GM18498 (cell line): ENCODE measurements around the gene ENOX1.

Source experiments
- ATAC-seq: cut with Tn5 transposase; IDR thresholded peaks from one replicate; pipeline ENCODE4 v1.9.1; 2021; ENCODE audit warnings: mild to moderate bottlenecking, moderate library complexity; ENCODE audit not compliant: unreplicated experiment

The ENOX1 gene

DNA sequence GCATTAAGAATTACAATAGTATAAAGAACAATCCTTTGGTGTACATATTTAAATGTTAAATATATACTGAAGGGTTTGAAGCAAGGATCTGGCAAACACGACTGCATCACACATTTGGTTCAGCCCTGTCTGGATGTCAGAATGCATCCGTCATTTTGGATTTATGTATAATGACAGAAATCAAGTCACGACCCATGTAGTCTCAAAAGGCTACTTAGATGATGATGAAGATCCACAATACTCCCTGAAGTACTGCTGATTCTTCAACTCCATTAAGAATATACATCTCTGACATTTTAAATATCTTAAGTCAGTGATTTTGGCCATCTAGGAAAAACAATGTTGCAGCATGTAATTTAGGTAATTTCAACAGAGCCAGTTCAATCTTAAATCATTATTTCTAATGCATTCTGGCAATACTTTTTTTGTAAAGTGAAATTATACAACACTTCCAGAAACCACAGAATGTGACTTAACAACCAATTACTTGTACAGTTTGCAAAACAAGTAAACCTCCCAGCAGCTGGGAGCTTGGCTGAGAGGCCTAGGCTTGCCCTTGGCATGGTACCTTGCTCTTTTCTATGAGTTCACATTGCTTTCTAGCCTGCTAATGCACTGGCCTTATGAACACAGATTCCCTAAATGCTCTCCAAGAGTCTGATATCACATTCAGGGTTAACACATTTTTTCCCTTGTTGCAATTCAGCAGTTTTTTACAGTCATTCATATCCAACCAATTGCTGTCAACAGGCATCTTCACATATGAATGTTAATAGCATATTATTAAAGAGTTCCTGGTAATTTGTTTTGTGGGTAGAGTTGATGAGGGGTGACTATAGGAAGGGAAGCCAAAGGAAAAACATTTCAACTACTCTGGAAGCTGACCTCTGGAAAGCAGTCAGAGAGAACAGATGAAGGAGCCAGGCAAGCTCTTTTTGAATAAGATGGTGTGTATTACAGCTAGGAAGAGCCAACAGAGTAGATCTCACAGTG, 175.2 kb downstream of the ENOX1 start:
- ATAC-seq: no peak

DNA sequence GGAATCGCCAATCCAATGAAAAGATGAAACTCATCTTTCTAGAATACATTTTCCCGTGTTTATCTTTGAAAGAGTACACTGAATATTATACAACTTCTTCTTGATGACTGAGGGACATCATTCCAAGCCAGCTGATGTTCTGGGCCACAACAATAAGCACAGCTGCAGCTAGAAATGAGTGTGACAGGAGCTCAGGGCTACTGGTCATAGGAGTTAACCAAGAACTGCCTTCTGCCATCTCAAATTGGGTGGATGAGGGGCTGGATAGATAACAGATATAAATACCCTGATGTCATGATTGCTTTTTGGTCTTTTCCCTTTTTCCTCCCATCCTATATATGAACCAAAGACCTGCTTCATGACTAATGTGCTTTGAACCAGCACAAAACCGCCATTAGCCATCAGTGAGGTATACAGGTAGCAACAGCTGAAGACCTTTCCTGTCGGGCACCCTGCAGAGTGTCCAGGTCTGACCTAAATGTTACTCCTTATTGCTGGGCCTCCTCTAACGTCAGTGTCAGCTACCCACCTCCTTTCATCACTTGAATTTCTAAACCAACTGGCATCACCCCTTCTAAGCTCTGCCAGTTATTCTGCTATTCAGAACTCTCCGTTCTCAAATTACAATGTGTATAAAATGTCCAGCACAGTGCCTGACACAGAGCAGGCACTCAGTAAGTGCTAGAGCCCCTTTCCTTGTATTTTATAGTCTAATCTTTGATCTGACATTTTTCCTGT, 178.2 kb downstream of the ENOX1 start:
- no peak for ATAC-seq

DNA sequence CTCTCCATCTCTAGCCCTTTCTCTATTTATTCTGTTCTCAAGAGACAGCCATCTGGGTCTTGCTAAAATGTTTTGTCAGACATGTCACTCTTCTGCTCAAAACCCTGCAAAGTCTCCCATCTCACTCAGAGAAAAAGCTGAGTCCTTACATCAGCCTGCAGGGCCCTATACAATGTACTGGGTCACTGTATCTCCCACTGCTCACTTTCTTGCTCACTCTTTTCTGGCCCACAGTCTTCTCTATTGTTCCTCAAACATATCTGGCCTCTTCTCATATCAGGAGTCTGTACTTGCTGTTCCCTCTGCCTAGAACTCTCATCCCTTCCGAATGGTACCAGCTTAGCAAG, 189.2 kb downstream of the ENOX1 start:
- no peak for ATAC-seq

DNA sequence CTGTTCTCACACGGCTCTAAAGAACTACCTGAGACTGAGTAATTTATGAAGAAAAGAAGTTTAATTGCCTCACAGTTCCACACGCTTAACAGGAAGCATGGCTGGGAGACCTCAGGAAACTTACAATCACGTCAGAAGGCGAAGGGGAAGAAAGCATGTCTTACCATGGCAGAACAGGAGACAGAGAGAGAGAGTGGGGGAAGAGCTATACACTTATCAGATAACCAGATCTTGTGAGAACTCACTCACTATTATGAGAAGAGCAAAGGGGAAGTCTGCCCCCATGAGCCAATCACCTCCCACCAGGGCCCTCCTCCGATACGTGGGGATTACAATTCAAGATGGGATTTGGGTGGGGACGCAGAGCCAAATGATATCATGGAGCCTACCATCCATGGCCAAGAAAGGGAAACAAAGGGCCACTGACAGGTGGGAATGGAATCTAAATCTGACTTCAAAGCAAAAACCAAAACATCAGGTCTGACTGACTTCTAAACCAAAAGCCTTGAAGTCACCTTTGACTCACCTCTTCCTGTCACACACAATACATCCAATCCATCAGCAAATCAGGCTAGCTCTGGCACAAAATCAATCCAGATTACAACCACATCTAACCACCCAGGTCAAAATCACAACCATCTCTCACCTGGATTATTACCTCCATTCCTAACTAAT, 189.7 kb downstream of the ENOX1 start:
- no peak for ATAC-seq

DNA sequence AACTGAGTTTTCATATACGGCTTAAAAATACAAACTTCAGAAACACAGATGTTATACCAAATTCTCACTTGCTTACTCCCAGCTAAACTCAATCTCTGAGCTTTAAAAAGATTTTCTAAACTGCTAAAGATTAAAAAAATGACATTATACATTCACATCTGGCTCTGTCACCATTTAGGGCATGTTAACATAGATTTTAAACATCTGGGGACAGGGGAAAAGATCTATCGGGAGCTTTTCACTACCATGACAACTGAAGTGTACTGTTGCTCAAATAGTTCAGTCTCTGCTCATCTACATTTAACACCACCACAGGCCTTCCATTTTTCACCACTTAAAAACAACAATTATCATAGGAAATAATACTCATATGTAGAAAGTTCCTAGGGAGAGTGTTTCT, 190.8 kb downstream of the ENOX1 start:
- ATAC-seq: no peak

DNA sequence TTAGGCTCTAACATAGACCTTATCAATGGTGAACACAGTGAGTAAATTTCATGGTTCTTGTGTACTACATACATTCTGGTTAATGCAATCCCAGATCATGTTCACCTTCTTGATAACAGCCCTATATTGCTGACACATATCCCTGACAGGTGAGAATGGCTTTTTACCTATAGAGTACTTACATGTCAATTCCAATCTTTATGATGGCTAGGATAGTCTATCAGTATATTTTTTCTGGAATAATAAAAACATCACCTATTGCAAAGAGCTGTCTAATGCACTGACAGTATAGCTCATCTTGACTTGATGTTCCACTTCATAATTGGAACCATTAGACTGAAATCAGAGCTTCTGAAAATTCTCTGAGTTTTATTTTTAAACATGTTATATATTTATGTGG, 199.4 kb downstream of the ENOX1 start:
- no peak for ATAC-seq

DNA sequence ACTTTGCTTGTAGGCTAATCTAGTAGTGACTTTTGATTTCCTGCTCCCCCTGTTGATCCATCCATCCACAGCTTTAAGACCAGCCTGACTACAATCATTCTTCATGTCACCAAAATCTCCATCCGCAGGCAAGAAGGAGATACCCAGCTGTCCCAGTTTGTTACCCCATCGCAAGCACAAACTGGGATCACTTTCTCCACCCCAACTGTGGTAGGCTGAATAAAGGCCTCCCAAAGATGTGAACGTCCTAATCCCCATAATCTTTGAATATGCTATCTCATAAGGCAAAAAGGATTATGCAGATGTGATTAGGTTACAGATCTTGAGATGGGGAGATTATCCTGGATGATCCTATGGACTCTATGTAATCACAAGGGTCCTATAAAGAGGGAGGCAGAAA, 202.0 kb downstream of the ENOX1 start:
- no peak for ATAC-seq

DNA sequence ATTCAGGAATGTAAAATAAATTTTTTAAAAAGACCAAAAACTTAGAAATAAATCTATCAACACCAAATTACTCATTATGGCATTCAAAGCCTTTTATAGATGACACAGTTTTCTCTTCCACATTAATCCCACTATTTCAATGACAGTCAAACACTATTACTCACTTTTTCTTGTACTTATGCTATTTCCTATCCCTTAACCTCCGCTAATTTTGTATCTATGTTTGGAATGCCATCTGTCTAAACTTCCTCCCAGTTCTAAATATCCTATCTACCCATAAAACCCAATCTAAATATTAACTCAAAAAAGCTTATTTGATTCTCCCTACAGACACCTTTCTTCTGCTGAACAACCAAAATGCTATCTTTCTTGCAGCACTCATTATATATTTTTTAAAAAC, 203.5 kb downstream of the ENOX1 start:
- ATAC-seq: no peak

DNA sequence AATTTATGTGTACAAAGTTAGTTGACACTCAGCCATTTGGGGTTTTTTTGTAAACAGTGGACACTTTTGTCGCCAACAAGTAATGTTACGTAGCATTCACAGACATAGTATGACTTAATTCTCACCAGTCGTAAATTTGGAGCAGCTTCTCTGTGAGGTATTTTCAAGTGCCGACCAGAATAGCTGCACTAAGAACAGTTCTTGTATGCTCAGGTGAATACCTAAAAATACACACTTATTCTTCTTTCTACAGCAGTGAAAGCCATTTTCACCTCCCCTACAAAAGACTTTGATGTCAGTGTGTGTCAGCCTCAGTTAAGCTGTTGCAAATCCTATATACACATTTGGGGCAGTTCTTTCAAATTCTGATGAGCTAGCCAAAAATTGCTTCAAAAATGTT, 206.5 kb downstream of the ENOX1 start:
- no peak for ATAC-seq

DNA sequence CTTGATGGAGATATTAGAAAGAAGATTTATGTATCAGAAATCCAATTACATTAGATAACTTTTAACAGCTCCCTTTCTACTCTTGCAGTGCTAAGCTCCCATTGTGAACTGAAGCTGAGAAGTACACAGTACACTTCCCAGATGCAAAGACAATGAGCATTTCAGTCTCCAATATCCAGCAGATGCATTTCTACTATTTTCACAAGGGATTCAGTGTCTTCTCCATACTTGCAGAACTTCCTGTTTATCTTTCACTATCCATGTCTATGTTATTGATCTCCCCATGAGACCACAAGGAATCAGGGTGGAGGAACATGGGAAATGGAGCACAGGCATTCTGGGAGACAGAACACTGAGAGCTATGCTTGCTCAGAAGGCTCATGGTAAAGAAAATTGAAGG, 207.5 kb downstream of the ENOX1 start:
- ATAC-seq: no peak

DNA sequence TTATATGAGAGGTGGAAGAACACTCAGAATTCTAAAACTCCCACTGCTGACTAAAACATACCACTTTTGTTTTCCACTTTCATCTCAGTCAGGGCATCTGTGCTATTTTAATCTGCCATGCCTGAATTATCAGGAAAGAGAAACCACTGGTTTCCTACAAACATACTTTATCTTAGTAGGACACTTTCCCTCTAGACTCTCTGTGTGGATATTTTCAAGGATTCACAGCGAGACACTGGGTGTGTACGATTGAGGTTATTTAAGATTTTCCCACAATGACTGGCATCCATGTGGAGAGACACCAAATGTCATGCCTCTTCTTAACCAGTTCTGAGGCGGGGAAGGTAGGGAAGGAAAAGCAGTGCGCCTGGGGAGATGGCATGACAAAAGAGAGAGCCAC, 212.2 kb downstream of the ENOX1 start:
- ATAC-seq: no peak

DNA sequence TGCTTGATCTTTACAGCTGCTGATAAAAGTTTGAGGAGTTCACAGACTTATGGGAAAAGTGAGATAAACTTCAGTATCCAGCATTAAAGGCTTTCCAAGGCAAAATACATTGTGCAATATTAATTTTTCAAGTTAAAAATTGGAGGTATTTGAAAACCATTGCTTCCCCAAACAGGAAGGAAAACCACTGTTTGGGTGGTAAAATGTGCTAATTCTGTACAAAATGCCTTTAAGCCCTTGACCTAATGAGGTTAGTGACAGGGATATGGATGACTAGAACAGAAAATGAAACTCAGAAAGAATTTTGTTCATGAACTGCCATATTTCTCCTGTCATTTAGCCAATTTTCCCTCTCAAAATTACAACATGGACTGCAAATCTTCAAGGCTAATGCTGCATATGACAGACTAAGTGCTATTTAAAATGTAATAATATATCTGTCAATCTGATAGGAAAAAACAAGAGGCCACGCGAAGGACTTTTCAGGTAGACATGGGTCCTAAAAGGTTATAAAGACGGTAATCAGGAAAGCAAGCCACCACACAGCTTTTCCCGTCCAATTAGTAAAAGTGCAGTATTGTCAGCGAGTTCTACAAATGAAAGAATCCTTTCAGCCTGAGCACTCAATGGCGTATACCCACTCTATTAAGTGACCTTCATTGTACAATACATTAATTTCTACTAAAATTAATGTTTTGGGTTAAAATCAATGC, 212.8 kb downstream of the ENOX1 start:
- ATAC-seq: no peak

DNA sequence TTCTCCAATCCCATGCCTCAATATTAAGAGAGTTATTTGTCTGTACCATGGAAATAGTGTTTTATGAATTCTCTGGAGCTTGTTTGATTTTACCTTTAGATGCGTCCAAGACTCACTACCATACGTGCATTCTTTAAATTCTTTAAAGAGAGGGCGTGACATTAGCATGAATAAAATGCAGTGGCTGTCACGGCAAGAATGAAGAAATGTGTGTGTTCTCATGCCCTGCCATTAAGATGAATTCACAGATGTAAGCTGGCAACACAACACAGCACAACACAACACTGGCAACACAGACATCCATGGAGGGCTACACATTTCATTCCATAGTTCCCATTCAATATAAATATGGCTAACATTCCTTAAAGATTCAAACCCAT, 213.4 kb downstream of the ENOX1 start:
- no peak for ATAC-seq

DNA sequence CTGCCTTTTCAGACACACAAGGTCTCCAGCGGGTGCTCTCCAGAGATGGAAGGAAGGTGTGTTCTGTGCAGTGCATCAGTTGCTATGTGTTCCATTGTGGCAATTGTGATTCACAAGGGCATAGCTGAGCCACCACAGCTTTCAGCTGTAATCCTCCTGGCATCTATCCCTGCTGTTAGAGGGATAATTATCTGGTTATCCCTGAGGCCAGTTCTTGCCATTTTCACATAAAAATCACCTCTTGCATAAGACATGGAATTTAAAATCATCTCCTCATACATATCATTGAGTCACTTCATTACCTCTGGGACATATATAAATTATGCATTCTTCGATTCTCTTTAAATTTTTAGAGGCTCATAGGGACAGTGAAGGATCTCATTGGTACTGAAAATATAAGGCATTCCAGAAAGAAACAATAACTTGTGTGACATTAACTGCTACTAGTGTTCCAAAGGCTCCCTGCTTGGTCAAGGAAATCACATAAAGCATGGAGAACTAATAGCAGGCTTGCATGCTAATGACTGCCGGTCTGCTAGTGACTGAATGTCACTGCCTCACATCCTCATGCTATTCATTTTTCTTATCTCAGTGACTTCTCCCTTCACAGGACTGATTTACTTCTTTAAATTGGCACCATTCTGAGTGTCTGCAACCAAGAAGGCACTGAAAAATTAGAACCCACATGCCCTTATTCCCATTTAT, 214.0 kb downstream of the ENOX1 start:
- no peak for ATAC-seq

DNA sequence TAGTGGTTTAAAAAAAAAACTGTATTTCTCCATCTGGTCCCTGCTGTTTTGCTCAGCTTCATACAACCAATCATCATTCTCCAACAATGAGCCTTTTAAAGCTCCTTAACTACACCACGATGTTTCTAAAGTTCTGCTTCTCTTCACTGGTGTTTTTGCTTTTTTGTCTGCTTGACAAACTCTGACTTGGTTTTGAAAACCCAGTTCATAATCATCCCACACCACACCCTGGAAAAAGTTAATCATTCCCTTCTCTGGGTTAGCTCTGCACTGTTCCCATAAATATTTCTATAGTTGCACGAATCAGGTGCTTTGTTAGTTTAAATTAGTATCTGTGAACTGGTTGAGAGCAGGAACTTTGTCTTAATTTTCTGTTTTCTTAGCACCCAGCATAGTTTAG, 217.1 kb downstream of the ENOX1 start:
- no peak for ATAC-seq

DNA sequence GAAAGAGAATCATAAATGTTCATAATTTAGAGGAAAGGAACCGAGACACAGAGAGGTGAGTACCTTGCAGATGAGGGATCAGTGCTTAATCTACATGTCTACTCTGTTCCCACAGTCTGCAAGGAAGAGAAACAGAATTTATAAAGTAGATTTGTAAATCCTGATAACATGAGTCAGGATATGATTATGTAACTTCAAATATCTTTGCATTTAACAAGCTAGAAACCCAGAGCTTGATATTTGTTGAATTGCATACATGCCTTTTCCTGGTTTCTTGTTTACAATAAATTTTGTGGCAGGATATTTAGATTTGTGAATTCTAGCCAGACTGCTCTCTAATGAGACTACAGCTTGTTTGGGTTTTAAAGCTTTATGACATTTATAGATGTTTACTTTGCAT, 219.2 kb downstream of the ENOX1 start:
- ATAC-seq: no peak

DNA sequence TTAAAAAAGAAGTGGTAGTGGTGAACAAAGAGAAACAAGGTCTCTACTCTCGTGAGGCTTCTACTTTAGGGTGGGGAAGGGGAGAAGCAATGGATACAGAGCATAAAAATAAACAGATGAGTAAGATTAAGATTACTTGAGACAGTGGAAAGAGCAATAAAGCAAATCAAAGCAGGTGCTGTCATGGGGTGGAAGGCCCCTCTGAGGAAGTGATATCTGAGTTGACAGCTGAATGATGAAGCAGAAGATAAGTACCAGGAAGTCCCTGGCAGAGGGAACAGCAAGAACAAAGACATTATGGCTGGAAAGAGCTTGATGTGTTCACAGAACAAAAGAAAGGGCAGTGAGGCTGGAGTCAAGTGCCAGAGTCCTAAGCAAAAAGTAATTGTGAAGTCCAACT, 221.8 kb downstream of the ENOX1 start:
- no peak for ATAC-seq

DNA sequence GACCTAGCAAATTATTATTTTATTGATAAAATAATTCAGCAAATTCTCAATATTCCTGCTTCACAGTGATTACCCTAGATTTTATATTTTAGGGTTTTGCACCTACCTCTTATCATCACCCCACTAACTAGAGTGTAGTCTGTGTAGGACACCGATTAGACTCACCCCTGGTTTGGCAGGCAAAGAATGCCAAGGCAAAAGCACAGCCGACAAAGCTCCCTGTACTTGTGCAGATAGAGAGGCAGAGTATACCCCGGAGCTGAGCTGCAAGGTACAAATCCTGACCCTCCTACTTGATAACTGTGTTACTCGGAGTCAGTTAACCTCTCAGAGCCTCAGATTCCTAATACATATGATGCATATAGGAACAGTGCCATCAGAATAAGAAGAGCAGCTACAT, 225.7 kb downstream of the ENOX1 start:
- no peak for ATAC-seq

DNA sequence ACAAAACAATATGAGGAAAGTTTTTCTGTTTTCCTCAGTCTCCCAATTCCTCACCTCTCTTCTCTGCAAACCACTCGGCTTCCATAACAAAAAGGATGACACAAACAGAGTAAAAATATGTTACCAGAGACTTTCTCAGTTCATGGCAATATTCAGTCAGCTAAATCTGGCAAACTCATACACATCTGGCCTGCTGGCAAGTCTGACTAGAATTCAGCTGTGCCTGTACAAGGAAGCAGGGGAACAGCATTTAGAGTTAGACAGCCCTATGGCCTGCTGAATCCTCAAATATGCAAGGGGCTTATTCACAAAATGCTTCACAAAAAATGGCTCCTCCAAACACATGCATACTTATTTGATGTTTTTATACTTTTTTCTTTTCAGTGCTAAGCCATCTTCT, 227.8 kb downstream of the ENOX1 start:
- no peak for ATAC-seq

DNA sequence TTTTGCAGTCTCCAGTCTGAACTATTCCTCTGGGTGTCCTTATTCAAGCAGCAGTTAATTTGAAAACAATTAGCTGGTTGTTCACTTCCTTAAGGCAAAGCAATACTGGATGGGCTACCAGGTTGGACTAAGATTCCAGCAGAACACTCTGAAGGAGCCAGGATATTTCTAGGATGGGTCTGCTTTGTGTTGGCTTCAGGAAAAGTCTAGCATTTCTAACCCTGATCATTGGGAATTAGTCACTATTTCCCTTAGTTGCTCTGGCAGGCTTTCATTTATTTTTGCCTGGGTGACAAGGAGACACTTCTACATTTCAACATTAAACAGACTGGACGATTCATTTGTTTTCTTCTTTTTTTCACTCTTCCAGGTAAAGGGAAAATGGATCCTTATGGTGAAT, 228.4 kb downstream of the ENOX1 start:
- no peak for ATAC-seq

DNA sequence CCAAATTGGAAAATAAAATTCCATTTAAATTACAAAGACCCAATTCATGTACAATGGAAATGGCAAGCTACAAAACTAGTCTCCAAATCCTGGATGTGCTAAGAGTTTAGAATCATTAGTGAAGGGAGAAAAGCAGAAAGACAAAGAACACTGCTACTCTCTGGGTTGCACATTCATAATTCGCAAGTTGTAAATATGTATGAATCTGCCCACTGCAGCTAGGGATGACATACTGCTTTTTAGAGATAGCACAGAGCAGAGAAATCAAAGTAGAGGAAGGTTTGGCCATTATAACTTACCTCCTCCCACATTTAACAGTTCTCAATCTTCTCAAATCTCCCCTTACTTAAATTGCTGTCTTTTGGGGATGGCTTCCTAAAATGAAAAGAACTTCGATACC, 231.1 kb downstream of the ENOX1 start:
- ATAC-seq: no peak
